HG02642 (cell line): Measurements from ENCODE around the gene NKX1-1.
"Not testable (repeated sequence)": the region's sequence is repeated elsewhere in the genome, so short reads cannot be mapped to it uniquely, and the experiment has no call there.

Source experiments
- ATAC-seq: cut with Tn5 transposase; IDR thresholded peaks from one replicate; pipeline ENCODE4 v1.9.1; 2021; ENCODE audit warnings: mild to moderate bottlenecking; ENCODE audit not compliant: unreplicated experiment, poor library complexity

The NKX1-1 gene

DNA sequence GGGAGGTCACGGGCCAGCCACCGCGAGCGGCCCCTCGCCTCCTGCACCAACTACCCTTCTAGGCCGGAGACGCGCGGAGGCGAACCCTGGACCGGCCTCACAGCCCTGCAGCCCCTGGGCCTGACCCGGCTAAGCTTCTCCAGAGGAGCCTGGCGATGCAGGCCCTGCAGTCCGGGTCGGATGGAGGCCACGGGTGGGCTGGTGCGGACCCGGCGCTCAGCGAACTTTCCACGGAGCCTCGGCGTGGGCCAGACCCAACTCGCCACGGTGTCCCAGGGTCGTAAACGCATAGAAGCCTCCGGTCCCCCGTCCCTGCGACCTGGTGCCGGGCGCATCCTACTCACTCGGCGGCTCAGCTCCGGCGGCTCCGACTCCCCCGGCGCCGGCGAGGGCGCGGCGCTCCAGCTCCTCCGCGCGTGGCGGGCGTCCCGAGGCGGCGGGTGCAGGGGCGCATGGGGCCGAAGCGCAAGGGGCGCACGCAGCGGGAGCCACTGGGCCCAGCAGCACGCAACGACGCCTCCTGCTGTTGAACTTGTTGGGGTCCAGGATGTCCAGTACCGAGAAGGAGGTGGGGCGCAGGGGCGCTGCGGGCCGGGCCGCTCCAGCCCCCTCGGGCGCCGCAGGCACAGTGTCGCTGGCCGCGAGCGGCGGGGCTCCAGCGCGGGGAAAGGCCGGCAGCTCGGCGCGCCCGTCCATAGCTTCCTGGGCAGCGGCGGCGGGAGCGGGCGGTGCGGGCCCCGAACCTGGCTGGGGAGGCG, 427 bp downstream of the NKX1-1 start:
- no peak for ATAC-seq

DNA sequence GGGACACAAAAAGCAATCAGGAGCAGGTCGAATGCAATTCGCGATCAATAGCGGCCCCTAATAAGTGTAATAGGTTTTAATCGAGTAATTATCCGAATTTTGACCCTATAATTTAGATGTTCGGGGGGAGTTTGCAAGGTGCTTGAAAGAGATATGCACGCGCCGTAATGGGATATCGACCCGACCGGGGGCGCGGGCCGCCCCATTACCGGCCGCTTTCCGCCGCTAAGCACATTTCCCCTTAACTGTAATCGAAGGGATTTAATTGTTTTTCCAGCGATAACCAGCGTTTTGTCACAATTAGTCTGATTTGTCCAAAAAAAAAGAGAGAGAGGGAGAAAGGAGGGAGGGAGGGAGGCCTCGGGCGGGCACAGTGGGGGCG, 997 bp downstream of the NKX1-1 start:
- no peak for ATAC-seq

DNA sequence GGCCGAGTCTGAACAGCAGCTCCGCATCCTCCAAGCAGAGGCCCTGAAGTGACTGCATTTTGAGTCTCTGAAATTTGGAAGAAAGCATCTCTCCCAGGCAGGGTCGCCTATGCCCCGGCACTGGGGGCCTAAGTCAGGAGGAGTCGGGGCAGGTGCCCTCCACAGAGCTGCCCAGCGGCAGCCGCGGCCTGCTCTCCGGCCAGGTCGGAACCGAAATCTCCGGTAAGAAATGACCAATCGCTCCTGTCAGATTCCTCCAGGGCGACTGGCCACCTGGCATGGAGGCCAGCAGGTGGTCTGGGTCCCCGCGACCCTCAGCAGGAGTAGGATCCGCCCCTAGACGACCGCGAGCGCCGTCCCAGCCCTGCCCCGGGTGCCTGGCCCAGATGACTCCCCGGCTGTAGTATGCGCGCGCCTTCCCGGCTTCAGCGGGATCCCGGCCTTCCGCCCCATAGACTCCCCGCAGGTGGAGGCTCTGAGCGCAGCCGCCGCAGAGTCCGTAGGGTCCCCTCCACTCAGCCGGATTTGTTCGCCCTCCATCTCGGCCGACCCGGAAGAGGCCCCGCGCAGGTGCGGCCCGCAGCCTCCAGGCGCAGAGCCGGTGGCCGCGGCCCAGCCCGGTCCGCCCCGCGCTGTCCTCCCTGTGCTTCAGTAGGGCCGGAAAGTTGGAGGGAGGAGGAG, 1.5 kb downstream of the NKX1-1 start:
- ATAC-seq, result no peak

DNA sequence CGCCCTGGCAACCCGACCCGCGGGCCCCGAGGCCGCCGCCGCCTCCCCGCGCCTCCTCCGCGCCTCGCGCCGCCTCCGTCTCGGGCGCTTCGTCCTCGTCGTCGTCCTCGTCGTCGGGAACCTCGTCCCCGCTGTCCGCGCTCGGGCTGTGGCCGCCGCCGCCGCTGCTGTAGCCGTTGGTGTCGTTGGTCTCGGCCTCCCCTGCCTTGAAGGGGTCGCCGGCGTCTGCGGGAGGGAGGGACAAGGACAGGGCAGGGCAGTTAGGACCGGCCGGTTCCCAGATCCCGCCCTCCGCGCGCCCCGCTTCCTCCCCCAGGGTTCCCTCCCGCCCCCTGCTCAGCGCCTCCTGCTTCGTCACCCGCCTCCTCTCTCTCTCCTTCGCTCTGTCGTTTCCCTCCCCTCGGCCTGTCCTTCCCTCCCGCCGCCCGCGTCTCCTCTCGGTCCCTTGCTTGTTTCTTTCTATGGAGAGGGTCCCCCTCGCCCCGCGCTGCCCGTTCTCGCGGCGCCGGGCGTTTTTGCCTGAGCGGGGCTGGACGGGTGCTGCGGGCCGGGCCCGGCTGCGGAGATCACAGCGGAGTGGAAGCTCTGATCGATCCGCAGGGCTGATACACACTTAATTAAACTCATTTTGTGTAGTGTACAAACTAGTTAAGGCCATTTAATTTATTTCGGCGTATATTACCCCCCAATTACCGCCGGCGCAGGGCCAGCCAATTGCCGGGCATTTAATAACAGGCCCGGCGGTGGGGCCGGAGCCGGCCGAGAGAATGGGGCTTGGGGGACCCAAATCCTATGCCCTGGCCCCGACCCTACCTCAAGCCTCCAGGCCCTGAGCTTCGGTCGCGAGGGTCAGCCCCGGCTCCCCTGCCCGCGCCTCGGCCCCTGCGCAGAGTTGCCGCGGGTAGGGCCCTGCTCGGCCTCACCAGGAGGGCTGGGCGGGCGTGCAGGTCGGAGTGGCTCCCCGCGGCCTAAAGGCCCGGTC, 2.4 kb downstream of the NKX1-1 start:
- ATAC-seq, result no peak

DNA sequence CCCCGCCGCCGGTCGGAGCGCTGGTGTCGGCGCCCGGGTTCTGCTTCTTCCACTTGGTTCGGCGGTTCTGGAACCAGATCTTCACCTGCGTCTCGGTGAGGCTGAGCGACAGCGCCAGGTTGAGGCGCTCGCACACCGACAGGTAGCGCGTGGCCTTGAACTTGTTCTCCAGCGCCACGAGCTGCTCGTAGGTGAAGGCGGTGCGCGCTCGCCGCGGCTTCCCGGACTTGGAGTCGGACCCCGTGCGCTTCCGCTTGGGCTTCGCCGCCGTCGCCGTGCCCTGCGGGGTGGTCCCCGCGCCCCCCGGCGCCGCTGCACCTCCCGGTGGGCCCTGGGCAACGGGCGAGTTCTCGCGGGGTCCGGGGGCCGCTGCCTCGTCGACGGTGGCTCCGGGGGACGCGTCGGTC, 3.1 kb downstream of the NKX1-1 start:
- no peak for ATAC-seq

DNA sequence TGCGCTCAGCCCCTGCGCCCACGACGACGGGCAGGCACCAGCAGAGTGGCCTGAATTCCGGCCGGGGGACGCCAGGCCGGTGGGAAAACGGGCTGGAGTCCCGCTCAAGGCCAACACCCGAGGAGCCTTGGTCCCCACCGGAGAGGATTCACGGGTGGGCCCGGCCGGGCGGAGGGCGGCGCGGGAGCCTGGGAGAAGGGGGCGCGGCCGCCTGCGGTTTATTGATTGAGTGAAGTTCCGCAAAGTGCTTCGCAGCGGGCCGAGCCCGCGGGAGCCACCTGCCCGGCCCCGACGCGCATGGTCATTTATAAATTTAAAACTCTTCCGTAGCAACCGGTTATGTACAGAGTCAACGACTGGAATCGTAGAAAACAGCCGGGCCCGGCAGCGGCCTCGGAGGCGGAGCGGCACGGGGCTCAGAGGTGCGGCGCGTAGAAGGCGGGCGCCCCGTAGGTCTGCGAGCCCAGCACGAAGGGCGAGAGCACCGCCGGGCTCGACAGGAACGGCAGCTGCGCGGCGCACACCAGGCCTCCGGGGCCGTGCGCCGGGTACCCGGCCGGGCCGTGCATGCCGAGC, 3.6 kb downstream of the NKX1-1 start:
- ATAC-seq, result no peak

DNA sequence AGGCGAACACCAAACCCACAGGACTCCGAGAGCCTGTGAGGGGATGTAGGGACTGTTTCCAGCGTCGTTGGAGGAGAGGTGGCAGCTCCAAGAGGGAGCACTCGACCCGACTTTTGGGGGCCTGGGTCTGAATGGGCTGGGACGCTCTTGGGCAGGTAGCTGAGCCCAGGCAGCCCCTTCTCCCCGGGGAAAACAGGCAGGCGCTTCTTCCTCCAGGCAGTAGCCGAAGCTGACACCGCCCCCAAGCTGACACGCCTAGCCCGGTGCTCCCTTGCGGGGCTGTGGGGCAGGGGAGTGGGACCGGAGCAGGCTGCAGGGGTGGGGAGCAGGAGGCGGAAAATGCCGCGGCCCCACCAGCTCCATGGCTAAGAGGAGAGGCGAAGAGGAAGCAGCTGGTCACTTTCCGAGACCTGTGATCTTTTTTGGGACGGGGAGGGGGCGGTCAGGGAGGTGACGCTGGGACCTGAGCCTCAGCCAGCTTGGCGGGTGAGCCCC, 4.2 kb downstream of the NKX1-1 start:
- no peak for ATAC-seq

DNA sequence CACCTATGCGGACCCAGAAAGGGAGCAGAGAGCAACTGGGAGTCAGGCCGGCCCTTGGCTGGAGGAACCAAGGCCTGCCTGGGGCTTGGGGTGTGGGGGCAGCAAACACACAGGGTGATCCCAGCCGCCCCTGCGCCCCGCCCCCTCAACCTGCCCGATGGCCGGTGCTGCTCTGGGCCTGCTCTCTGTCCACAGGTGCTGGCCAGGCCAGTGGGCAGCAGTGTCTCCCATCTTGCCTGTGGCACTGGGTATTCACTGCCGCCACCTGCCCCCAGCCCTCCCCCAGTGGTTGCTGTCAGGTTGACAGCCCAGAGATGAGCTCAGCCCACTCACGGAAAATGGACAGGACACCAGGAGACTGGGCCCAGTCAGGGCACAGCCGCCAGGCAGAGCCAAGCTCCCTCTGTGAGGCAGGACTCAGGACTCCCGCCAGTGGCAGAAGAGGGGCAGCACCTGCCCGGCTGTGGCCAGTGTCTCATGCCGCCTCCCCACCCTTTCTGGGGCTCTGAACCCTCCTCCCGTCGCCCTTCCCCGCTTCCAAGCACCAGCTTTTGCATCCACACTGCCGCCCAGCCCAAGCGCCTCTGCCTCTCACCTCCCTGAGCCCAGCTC, 4.7 kb downstream of the NKX1-1 start:
- no peak for ATAC-seq

DNA sequence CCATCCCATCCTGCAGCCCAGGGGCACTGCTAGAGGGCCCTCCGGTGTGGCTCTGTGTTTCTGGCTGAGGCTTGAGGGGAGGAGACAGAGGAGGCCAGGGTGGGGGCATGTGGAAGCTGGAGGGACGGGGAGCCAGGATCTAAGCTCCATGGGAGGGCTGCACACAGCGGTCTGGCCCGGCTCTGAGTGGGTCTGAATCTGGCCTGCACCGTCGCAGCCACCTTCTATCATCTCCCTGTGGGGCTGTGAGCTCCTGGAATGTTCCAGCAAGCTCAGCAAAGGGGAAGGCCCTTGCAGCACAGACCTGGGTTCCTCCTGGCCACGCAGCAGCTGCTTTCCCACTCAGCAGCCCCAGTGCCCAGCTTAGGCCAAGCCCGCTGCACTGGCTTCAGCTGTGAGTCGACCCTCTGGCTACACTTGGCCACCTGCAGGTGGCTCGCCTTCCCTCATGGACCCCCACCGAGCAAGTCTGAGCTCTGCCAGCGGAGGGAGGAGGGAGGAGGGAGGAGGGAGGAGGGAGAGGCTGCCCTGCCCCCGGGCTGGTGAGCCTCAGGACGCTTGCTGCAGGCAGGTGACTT, 5.3 kb downstream of the NKX1-1 start:
- no peak for ATAC-seq

DNA sequence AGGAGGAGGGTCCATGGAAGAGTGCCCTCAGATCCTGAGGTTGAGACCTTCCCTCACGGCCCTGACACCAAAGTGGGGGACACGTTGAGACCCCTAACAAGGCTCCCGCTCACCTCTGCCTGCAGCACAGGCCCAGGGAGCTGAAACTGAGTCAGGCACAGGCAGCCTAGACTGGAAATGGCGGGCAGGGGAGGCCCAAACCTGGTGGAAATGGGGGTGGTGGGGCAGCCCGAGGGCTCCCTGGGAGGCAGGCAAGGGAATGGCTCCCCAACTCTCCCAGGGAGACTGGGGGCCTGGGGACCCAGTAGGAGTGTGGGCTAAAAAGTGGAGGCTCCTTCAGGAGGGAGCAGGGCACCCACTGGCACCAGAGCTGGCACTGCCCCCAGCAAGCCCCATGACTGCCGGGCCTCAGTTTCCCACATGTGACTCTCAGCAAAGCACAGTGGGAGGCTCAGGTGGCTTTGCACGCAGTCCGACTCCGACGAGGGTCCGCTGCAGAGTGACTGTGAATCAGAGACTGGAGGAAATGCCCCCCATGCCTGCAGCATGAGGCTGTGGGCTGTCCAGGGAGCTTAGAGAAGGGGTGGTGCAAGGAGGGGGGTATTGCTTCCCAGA, 5.9 kb downstream of the NKX1-1 start:
- ATAC-seq, result no peak

DNA sequence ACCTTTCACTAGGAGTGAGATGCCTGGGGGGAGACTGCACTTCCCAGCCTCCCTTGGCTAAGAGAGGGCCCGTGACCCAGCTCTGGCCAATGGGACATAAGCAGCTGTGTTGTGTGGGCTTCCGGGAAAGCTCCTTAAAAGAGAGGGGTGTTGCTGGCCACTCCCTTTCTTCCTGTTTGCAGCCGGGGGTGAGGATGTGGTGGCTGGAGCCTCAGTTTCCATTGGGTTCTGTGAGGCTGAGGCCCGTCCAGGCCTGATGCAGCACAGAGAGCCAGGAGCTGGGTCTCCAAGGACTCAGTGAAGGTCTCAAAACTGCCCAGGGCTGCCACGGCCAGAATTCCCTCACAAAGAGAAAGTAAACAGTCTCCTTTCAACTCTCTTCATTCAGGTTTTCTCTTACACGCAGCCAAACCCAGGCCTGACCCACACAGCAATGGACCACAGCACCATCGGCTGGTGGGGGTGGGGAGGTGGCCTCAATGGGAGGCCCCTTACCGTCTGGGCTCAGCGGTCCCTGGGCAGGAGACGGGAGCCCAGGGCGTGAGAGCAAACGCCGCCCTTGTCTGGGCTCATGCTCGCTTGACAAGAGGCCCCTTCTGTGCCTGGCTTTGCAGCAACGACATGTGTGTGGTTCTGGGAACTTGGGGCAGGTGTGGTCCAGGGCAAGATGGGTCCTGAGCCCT, 6.6 kb downstream of the NKX1-1 start:
- no peak for ATAC-seq

DNA sequence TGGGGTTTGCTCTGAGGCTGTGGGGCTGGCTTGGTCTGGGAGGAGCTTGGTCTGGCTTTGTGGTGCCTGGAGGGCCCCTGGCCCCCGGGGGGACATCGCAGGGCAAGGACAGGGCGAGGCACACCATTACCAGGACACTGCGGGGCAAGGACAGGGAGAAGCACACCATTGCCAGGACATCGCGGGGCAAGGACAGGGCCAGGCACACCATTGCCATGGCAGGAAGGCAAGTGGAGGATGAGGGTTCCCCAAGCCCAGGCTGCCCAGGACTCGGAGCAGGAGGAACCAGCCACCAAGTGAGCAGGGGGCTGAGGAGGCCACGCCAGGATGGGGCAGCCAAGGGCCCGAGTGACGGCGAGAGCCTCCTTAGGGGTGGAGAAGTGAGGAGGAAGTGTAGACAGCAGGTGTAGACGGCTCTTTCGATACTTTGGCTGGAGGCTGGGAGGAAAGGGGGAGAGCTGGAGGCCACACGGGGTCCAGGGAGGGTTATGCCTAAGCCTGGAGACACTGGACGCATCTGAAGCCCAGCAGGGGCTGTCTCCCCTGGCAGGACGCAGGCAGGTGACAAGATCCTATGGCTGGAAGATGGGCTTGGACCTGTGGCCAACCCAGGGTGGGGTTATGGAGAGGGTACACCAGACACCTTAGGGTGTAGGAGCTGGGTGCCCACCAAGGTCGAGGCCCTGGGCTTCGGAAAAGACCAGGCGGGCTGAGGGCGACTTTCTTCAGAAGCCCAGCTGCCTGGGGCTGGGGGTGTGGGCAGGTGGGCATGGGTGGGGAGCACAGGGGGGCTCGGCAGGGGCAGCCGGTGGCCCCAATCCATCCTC, 7.3 kb downstream of the NKX1-1 start:
- no peak for ATAC-seq

DNA sequence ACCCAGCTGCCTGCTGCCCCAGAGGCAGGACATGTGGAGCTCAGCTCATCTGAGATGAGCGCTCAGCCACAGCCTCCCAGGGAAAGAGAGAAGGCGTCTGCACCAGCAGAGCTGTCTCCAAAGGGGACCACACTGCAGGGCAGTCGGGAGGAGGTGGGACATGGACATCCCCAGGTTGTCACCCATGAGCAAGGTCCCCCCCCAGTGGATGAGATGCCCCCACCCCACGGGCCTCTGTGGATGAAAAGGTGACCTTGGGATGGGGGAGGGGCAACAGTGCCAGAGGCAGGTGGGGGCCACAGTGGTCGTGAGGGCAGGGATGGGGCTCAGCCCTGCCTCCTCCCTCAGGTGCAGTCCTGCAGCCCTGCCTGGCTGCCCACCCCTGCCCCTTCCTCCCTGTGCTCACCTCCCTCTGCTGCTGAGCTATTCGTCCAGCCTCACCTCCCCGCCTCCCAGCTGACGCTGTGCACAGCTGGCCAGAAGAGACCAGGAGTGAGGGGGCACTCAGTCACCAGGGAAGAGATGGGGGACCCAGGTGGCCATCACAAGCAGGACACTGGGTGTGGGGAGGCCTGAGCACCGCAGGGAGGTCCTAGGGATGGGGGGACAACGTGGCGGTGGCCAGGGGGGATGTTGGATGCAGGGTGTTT, 9.3 kb downstream of the NKX1-1 start:
- no peak for ATAC-seq

DNA sequence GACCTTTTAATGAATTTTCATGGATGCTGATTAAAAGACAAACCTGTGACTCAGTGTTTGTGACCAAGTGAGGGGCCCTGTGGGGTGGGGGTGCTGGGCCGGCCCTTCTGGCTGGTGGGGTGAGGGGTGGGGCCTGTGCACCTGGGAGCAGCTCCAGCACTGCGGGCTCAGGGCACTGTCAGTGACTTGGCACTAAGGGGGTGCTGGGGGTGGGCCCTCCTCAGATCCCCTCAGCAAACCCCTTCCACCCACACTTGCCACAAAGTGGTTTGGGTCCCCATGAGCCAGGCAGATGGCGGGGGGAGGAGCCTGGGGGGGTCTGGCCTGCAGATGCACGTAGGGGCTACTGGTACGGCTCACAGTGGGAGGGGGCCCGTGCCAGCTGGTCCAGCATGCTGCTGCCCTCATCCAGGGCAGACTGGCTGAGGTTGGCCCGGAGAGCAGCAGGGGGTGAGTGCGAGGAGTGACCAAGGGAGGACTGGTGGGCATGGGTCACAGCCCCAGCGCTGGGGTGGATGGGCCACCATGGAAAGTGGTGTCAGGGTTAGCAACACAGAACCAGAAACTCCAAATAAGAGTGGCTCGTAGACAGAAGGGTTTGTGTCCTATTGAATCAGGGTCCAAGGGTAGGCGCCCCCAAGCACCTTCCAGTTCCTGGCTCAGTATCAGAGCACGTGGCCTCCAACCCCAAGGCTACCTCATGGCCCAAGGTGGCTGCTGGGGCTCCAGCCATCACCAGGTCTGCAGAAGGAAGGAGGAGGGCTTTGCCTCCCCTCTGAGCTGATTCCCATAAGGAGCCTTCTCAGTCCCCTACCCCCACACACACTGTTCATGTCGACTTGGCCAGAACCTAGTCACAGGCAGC, 10.1 kb downstream of the NKX1-1 start:
- no peak for ATAC-seq

DNA sequence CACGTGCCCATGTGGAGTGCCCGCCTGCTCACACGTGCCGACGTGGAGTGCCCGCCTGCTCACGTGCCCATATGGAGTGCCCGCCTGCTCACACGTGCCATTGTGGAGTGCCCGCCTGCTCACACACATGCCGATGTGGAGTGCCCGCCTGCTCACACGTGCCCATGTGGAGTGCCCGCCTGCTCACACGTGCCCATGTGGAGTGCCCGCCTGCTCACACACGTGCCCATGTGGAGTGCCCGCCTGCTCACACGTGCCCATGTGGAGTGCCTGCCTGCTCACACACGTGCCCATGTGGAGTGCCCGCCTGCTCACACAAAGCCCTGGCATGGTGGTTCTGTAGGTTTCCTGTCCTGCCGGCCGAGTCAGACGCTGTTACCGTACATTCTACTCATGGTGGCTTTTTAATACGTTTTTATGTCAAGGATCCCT, 10.8 kb downstream of the NKX1-1 start:
- not testable (repeated sequence) for ATAC-seq
